Jurkat, Clone E6-1 (cell line): ENCODE data around the gene TYSND1.
"Not testable (repeated sequence)": the region's sequence is repeated elsewhere in the genome, so short reads cannot be mapped to it uniquely, and the experiment has no call there.

Source experiments
- DNase-seq: peaks from one replicate; pipeline ENCODE4 v3.0.0-alpha.2; 2011; ENCODE audit warnings: low read depth, low spot score
- H3K4me3 ChIP-seq: 2 replicates; pipeline ENCODE4 v1.5.1; 2011; ENCODE audit warnings: mild to moderate bottlenecking, low read length, control low read depth, moderate library complexity

TYSND1 gene

GRCh38 chr10:70139151-70139996 lies 7.1 kb downstream of the TYSND1 start:
- no peak overlapping the region for H3K4me3 ChIP-seq
- no peak for DNase-seq

- no peak overlapping the region for H3K4me3 ChIP-seq
- DNase-seq = no peak
Measured at GRCh38 chr10:70137927-70138883, 8.3 kb downstream of the TYSND1 start.

GRCh38 chr10:70137135-70137534 lies 9.4 kb downstream of the TYSND1 start:
- DNase-seq = no peak
- no peak overlapping the region for H3K4me3 ChIP-seq

GRCh38 chr10:70135684-70136083 lies 10.8 kb downstream of the TYSND1 start:
- no peak overlapping the region for H3K4me3 ChIP-seq
- no peak for DNase-seq

GRCh38 chr10:70135046-70135445 lies 11.5 kb downstream of the TYSND1 start:
- DNase-seq = no peak
- no peak overlapping the region for H3K4me3 ChIP-seq

- DNase-seq = no peak
- no peak within 1 kb of the TSS for H3K4me3 ChIP-seq
Measured at GRCh38 chr10:70132098-70133029, 14.1 kb downstream of the TYSND1 start, which contains the start of gene AIFM2. Gene AIFM2 (minus strand): TSS chr10:70132825. CDS start chr10:70124084, 8,741 bp downstream.

GRCh38 chr10:70131560-70131937 lies 15.0 kb downstream of the TYSND1 start:
- DNase-seq = no peak
- H3K4me3 ChIP-seq = no peak overlapping the region

- no peak overlapping the region for H3K4me3 ChIP-seq
- DNase-seq = no peak
Measured at GRCh38 chr10:70130878-70131559, 15.5 kb downstream of the TYSND1 start.

- no peak for DNase-seq
- no peak overlapping the region for H3K4me3 ChIP-seq
Measured at GRCh38 chr10:70126700-70127395, 19.7 kb downstream of the TYSND1 start.

GRCh38 chr10:70125918-70126552 lies 20.5 kb downstream of the TYSND1 start:
- no peak overlapping the region for H3K4me3 ChIP-seq
- DNase-seq = no peak

GRCh38 chr10:70124918-70125317 lies 21.6 kb downstream of the TYSND1 start:
- no peak overlapping the region for H3K4me3 ChIP-seq
- no peak for DNase-seq

GRCh38 chr10:70124415-70124814 lies 22.1 kb downstream of the TYSND1 start:
- no peak for DNase-seq
- H3K4me3 ChIP-seq = no peak overlapping the region

- DNase-seq = no peak
Measured at GRCh38 chr10:70123817-70124216, 22.7 kb downstream of the TYSND1 start.

GRCh38 chr10:70123166-70123565 lies 23.3 kb downstream of the TYSND1 start:
- not testable (repeated sequence) for DNase-seq, H3K4me3 ChIP-seq

More at GRCh38 chr10:70123817-70124216, 22.7 kb downstream of the TYSND1 start:
- H3K4me3 ChIP-seq = no peak overlapping the region

- DNase-seq = no peak
- no peak overlapping the region for H3K4me3 ChIP-seq
Measured at GRCh38 chr10:70122742-70123141, 23.8 kb downstream of the TYSND1 start.

GRCh38 chr10:70121281-70121949 lies 25.1 kb downstream of the TYSND1 start:
- no peak for DNase-seq
- H3K4me3 ChIP-seq = no peak overlapping the region

- no peak for DNase-seq
- no peak overlapping the region for H3K4me3 ChIP-seq
Measured at GRCh38 chr10:70120417-70120816, 26.1 kb downstream of the TYSND1 start.
